GM10847 (cell line): ENCODE results near the gene SEZ6L.

Experiments used
- POLR2A ChIP-seq: IDR thresholded peaks from 2 replicates; pipeline ENCODE4 v1.6.1; 2011; ENCODE audit not compliant: insufficient read length; ENCODE audit errors: extremely low read depth

Gene SEZ6L

DNA sequence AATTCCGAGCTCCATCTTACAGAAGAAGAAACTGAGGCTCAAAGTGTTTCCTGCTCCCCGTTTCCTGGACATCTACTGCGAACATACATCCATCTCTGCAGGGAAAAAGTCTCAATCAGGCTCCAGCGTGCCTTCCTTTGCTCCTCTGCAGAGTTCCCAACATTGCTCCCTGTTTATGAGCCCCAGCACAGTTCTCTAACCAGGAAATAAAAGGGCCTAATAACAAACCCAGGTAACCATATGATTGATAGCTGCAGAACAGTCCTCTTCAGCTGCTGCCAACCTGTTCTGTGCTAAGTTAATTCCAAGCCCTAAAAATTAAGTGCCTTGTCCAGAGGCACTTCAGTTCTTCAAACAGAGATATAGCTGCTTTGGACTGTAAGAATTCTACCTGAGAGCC, 154.9 kb downstream of the SEZ6L start:
- TF ChIP-seq POLR2A: no peak

DNA sequence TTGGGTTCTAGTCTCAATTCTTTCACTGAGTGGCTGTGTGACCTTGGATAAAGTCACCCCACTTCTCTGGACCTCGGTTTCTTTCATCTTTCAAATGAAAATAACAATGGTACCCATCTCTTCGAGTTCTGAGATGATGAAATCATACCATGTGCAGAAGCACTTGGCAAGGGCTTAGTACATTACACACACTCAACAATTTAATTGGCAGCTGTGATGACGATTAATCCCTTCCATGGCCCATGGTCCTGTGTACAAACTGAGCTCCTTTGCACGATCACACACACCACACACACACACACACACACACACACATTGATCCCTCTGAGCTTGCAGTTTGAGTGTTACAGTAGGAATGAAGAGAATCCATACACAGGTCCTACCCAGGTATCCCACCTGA, 156.4 kb downstream of the SEZ6L start:
- no peak for TF ChIP-seq POLR2A

DNA sequence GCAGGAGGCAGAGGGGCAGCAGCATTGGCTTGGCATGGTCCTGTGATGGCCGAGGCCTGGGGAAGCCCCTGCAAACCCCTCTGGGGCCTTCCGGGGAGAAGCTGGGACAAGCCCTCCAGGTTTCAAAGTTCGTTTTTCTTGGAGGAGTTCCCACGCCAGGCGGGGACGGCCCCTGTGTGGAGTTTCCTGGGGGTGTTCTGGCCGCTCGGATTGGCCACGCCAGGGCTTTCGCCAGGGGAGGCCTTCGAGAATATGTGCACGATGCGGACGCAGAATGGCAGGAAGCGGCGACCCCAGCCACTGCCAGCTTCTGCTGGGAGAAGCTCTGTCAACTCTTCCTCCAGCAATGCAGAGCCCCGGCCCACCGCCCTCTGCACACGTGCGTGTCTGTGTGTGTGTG, 157.5 kb downstream of the SEZ6L start:
- TF ChIP-seq POLR2A: no peak

DNA sequence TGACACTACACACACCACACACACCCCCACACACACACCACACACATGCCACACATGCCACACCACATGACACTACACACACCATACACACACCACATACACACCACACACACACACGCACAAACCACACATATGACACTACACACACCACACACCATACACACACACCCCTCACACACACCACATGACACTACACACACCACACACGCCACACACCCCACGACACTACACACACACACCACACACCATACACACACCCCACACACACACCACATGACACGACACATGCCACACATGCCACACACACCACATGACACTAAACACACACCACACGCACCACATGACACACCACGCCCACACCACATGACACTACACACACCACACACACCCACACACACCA, 158.0 kb downstream of the SEZ6L start:
- no peak for TF ChIP-seq POLR2A

DNA sequence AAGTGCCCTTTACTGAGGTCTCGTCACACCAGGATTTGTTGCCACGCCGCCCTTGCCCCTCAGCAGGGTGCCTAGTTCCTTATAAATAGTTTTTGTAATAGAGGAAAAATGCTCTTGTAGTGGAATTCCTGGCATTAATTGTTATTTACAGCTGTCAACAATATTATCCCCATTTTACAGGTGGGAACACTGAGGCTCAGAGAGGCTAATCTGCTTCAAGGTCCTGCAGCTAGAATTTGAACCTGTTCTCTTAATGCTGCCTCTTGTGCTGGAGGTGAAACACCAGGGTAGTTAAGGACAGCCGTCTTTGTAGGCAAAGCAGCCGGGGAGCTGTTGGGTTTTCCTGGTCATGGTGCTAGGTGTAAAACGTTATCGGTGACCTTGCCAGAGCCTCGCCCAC, 159.0 kb downstream of the SEZ6L start:
- no peak for TF ChIP-seq POLR2A

DNA sequence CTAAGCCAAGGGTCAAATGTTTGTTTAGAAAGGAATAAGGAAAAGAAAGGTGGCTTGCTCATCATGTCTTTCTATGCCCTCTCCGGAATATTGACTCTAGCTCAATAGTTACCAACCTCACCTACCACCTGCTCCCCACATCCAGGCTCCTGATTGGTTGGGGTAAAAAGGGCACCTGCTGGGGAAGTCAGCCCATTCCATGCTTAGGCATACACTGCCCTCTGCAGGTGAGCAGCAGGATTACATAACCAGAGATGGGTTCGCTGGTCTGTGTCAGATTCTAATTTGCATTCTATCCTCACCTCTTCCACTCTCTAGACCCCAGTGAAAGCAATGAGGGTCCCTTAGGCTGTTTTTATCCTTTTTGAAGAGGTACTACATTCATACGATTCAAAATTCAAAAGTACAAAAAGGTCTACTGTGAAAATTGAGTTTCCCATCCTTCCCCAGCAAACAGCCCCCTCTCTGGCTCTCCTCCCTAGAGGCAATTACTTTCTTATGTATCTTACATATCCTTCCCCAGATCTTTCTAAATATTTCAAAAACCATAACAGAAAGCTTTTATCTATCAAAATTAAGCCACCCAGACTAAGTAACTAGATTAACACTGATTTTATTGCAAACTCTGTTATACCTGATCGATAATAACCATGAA, 161.8 kb downstream of the SEZ6L start:
- TF ChIP-seq POLR2A: no peak

DNA sequence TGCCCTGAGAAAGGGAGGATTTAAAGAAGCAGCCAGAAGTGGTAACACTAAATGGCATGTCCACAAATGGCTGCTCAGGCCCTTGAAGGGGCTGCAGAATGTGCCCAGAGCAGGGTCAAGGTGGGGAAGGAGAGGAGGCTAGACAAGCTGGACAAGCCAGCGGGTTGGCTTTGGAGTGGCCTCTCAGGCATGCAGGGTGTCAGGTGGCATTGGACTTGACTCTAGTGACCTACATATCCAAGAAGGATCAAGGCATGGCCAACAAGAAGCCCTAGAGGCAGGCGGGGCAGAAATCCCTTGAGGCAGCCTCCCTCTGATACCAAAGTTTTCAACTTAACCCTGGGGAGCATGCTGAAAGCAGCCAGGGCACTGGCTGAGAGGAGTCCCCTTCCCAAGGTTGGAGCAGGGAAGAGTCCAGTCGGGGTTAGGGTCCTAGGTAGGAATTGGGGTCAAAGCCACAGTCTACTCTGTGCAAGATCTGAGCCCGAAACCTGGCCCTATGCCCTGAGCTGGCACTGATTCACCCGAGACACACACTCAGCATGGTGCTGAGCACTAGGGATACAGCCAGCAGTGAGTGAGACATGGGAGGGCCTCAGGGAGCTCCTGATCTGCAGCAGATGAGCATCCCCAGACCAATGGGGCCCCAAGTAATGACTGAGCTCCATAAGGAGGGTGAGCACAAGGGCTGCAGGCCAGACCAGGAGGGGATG, 164.0 kb downstream of the SEZ6L start:
- TF ChIP-seq POLR2A: no peak

DNA sequence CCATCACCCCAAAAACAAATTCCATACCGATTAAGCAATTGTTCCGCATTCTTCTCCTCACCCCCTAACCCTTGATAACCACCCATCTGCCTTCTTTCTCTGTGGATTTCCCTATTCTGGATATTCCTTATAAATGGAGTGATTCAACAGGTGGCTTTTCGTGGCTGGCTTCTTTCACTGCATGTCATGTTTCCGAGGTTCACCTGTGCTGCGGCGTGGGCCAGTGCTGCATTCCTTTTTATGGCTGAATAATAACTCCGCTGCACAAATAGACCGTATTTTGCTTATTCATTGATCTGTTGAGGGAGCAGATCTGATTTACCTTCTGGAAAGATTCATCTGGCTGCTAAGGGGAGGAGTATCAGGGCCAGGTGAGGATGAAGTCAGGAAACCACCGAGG, 165.0 kb downstream of the SEZ6L start:
- TF ChIP-seq POLR2A: no peak

DNA sequence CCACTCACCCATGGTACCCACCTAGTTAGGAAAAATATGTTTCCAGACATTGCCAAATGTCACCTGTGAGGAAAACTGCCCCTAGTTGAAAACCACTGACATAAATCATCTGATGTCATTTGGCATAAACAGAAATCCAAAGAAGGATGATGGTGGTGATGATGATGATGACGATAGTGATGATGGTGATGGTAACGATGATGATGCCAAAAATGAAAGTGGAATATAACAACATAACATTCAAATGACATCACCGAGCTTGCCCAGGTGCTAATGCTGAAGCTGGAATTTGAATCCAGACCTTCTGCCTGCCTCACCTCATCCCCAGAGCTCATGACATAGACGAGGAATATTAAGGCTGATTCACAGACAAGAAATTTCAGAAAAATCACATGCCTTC, 167.5 kb downstream of the SEZ6L start:
- TF ChIP-seq POLR2A: no peak

DNA sequence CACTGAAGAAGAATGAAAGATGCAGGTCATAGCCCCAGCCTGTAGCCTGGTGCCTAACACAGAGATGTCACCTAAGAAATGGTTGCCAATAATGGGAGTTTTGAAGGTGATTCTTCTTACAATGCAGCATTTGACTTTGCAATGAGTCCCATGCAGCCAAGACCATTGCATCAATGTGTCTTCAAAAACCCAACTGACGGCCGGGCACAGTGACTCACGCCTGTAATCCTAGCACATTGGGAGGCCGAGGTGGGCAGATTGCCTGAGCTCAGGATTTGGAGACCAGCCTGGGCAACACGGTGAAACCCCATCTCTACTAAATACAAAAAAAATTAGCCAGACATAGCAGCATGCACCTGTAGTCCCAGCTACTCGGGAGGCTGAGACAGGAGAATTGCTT, 170.5 kb downstream of the SEZ6L start:
- TF ChIP-seq POLR2A: no peak

DNA sequence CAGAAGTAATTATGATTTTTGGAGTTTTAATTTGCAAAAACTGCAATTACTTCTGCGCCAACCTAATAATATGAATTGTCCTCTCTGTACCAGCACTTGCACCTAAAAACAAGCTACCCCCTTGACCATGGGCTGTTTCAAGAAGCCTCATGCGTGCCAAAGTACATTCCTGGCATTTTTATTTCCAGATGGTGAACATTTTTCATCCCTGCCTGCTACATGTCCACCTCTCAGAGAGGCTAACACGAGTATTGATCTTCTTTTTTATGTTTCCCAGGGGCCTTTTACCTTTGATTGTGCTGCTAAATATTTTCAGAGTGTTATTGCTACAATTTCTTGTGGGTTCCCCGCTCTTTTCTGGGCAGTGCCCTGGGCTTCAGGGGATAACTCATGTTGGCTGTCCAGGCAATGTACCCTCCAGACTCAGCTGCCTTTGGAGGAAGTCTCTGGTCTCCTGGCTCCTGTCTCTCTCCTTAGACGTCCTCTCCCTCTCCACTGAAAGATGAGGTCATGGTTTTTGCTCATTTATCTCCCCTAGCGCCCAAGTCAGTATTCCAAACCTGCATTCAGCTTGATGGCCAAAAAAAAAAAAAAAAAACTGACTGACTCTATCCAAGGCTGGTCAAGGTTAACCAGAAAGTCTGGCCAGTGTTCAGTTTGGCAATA, 173.6 kb downstream of the SEZ6L start:
- no peak for TF ChIP-seq POLR2A

DNA sequence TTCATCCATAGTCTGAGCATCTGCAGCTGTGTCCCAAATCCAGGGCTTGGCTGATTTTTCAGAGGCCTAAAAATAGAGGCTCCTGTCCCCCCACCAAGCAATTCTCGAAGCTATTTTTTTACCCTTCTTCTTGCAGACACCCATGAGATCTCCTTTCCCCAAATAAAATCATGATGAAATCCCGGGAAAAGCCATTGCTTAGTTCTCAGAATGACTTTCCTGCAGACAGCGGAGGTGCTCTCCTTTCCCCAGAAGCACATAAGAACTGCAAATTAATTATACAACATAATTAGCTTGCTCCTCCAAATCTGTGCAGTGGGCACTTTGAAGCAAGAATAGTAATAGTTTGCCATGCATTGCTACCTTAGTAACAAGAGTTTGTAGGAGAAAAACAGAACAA, 176.2 kb downstream of the SEZ6L start:
- TF ChIP-seq POLR2A: no peak

DNA sequence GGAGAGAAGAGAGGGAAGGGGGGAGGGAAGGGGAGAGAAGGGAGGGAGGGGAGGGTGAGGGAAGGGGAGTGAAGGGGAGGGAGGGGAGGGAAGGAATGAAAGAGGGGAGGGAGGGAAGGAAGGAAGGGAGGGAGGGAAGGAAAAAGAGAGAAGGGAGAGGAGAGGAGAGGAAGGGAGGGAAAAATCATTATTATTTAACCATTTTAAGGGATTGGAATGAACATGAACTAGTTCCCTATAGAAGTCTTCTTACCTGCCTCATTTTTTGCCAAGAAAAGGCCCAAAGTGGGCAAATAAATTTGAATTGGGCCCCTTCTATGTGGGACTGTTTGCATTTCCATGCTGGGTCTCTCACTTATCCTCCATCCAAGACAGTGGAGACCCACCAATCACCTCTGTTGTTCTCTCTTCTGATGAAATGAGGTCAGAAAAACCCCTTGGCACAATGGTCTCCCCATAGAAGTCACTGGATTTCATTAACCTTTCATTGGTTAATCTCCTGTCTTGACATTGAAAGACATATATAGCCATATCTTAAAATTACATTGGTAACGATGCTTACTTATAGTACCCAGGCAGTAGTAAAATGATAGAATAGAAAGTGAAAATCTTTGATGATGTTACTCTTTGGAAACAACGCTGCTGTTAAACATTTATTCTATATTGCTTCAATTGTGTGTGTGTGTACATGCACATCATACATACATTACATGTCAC, 179.7 kb downstream of the SEZ6L start:
- TF ChIP-seq POLR2A: no peak

DNA sequence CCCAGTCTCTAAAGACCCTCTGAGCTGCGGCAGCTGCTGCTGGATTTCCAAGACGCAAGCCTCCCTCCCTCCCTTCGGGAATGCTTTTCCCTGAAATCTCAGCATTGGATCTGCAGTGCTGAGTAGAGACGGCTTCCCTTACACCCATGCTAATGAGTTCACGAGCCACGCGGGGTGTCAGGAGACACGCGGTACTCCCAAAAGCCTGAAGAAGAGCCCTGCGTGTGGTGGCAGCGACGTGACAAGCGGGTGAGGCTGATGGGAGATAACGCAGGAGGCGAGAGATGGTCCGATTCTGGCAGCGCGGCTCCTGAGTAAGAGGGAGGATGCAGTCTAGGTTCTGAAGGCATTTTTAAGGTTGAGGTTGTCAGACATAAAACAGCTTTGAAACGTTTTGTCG, 185.4 kb downstream of the SEZ6L start:
- no peak for TF ChIP-seq POLR2A

DNA sequence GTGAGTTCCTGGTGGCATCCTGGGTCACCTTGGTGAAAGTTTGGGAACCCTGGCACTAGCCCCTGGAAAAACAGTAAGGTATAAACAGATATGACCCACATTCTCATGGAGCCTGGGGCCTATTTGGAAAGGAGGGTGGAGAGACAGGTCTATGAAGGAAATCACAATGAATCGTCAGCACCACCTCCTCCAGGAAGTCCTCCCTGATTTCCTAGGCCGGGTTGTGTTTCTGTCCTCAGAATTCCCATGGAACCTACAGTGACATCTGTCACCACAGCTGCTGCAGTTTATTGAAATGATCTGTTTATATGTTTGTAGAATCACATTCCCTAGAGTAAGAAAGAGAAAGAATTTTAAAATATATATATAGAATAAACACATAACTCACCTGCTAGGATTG, 188.0 kb downstream of the SEZ6L start:
- TF ChIP-seq POLR2A: no peak

DNA sequence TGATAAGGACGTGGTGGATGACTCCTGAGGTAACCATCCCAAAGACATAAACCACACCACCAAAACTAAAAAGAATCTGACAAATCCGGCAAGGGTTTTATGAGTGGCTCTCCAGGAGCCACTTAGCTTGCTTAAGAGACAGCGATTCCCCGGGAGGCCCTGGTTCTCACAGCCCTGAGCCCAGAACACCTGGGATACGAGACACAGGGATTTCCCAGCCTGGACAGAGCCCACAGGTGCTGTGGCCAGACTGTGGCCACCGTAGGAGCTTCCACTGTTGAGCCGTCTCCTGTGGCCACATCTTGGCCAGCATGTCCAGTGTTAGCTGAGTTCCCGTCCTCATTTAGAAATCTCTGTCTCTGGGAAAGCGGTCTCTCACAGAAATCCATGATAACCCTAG, 188.6 kb downstream of the SEZ6L start:
- TF ChIP-seq POLR2A: no peak
